Measurements from ENCODE around the gene HTRA1. TPM values are rescaled to one million over a fixed set of nuclear protein-coding genes. Genes with fewer than 3 reads are reported as not detected.
A peak's percentile ranks its signal among the peaks of the same experiment; 100 is the strongest.

HTRA1 gene
- total and polyA plus RNA-seq, 2 donors (not counting 1 experiment from before 2014, with no cell fraction given), result 109 to 216 TPM

GRCh38 chr10:122475100-122475499 is 13.7 kb downstream of the HTRA1 start:
- no peak overlapping the region for H3K9ac ChIP-seq (ENCODE audit: insufficient read depth, low read length)
- TF ChIP-seq EZH2 (IDR thresholded peaks at IDR 0.05; ENCODE audit: low read length, missing control alignments), result no peak
- TF ChIP-seq CTCF (conservative IDR thresholded peaks at IDR 0.05 in 1 of 2, IDR thresholded peaks at IDR 0.05 in 1 of 2; ENCODE audit: low read depth in 1 of 2, low read length in 2 of 2), result no peak
- H3K27ac ChIP-seq (ENCODE audit: insufficient read depth, low read length), result no peak overlapping the region
- DNase-seq (ENCODE audit: low read depth in 2 of 2), result no peak
- H2AFZ ChIP-seq (ENCODE audit: low read length), result no peak overlapping the region
- no peaks in the 10 kb centered on the region for H3K27me3 ChIP-seq (ENCODE audit: control insufficient read depth, insufficient read depth, low read length)
- peaks cover under 1% of the 10 kb centered on the region for H3K79me2 ChIP-seq (ENCODE audit: control insufficient read depth, insufficient read depth, low read length)
- peak overlapping the region; percentile 85 for H3K4me2 ChIP-seq (ENCODE audit: extremely low read depth, insufficient read depth, low read length)
- no peaks in the 10 kb centered on the region for H3K36me3 ChIP-seq (ENCODE audit: control insufficient read depth, insufficient read depth, low read length)
- H4K20me1 ChIP-seq (ENCODE audit: control insufficient read depth, extremely low read depth, insufficient read depth, low read length), result no peaks in the 10 kb centered on the region
- no peaks in the 10 kb centered on the region for H3K9me3 ChIP-seq (ENCODE audit: control insufficient read depth, insufficient read depth, low read depth, low read length)
- peaks cover 17% of the 10 kb centered on the region for H3K4me1 ChIP-seq (ENCODE audit: control insufficient read depth, extremely low read depth, insufficient read depth, low read length)
- H3K4me3 ChIP-seq (replicated peaks in 1 of 4; ENCODE audit: control extremely low read depth in 1 of 4, insufficient read depth in 1 of 4, low read depth in 3 of 4, low read length in 4 of 4), result no peak overlapping the region

- no peak overlapping the region for H3K27ac ChIP-seq (ENCODE audit: insufficient read depth, low read length)
- no peaks in the 10 kb centered on the region for H4K20me1 ChIP-seq (ENCODE audit: control insufficient read depth, extremely low read depth, insufficient read depth, low read length)
- H3K4me3 ChIP-seq (replicated peaks in 1 of 4; ENCODE audit: control extremely low read depth in 1 of 4, insufficient read depth in 1 of 4, low read depth in 3 of 4, low read length in 4 of 4), result peak overlapping the region in 1 of 4 experiments; percentile 4
- H3K9me3 ChIP-seq (ENCODE audit: control insufficient read depth, insufficient read depth, low read depth, low read length), result no peaks in the 10 kb centered on the region
- no peaks in the 10 kb centered on the region for H3K79me2 ChIP-seq (ENCODE audit: control insufficient read depth, insufficient read depth, low read length)
- H3K9ac ChIP-seq (ENCODE audit: insufficient read depth, low read length), result no peak overlapping the region
- TF ChIP-seq EZH2 (IDR thresholded peaks at IDR 0.05; ENCODE audit: low read length, missing control alignments), result no peak
- peak; percentile 31 to 69 for DNase-seq (ENCODE audit: low read depth in 2 of 2)
- peak overlapping the region; percentile 85 for H3K4me2 ChIP-seq (ENCODE audit: extremely low read depth, insufficient read depth, low read length)
- H3K27me3 ChIP-seq (ENCODE audit: control insufficient read depth, insufficient read depth, low read length), result no peaks in the 10 kb centered on the region
- peaks cover 17% of the 10 kb centered on the region for H3K4me1 ChIP-seq (ENCODE audit: control insufficient read depth, extremely low read depth, insufficient read depth, low read length)
- H2AFZ ChIP-seq (ENCODE audit: low read length), result no peak overlapping the region
- no peaks in the 10 kb centered on the region for H3K36me3 ChIP-seq (ENCODE audit: control insufficient read depth, insufficient read depth, low read length)
These were observed 14.4 kb downstream of the HTRA1 start for GRCh38 chr10:122475591-122476332.

- TF ChIP-seq CTCF (conservative IDR thresholded peaks at IDR 0.05 in 1 of 2, IDR thresholded peaks at IDR 0.05 in 1 of 2; ENCODE audit: low read depth in 1 of 2, low read length in 2 of 2) (no peak), EZH2 (IDR thresholded peaks at IDR 0.05; ENCODE audit: low read length, missing control alignments) (no peak)
- Histone ChIP-seq H4K20me1 (ENCODE audit: control insufficient read depth, extremely low read depth, insufficient read depth, low read length) (no peaks in the 10 kb centered on the region), H3K9ac (ENCODE audit: insufficient read depth, low read length) (no peak overlapping the region), H3K4me2 (ENCODE audit: extremely low read depth, insufficient read depth, low read length) (no peak overlapping the region), H3K4me3 (replicated peaks in 1 of 4; ENCODE audit: control extremely low read depth in 1 of 4, insufficient read depth in 1 of 4, low read depth in 3 of 4, low read length in 4 of 4) (no peak overlapping the region), H3K4me1 (ENCODE audit: control insufficient read depth, extremely low read depth, insufficient read depth, low read length) (peaks cover 14% of the 10 kb centered on the region), H2AFZ (ENCODE audit: low read length) (no peak overlapping the region), H3K27ac (ENCODE audit: insufficient read depth, low read length) (no peak overlapping the region), H3K27me3 (ENCODE audit: control insufficient read depth, insufficient read depth, low read length) (no peaks in the 10 kb centered on the region), H3K9me3 (ENCODE audit: control insufficient read depth, insufficient read depth, low read depth, low read length) (no peaks in the 10 kb centered on the region), H3K79me2 (ENCODE audit: control insufficient read depth, insufficient read depth, low read length) (no peaks in the 10 kb centered on the region), H3K36me3 (ENCODE audit: control insufficient read depth, insufficient read depth, low read length) (no peaks in the 10 kb centered on the region)
- DNase-seq (ENCODE audit: low read depth in 2 of 2), result no peak
These were observed 15.0 kb downstream of the HTRA1 start for GRCh38 chr10:122476333-122476695.
